VCaP (cell line): ENCODE data around the gene ZNF19.

Experiments used
- H3K27ac ChIP-seq: fragments of 450-650 bp; 2 replicates; pipeline ENCODE4 v1.5.1; 2017
- TF ChIP-seq, protein P1 (sequence below): fragments of 450-650 bp; conservative IDR thresholded peaks from 2 replicates; pipeline ENCODE4 v1.5.1; 2017; ENCODE audit warnings: mild to moderate bottlenecking, moderate library complexity

The ZNF19 gene

DNA sequence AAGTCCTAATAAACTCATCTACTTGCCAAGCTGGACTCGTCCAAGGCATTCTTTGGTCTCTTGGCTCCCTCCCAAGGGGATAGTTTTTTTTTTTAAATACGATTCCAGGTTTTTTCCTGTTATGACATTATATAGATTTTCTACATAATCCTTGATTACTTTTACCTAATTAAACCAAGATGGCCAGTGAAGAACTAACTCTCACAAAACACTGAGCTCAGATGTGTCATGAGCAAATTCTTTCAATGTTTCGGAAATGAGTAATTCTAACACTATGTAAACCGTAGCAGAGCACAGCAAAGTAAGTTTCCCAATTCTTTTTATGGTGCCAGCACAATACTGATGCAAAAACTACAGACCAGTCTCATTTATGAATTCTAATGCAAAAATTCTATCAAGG, 28.9 kb downstream of the ZNF19 start:
- H3K27ac ChIP-seq = no peak overlapping the region

DNA sequence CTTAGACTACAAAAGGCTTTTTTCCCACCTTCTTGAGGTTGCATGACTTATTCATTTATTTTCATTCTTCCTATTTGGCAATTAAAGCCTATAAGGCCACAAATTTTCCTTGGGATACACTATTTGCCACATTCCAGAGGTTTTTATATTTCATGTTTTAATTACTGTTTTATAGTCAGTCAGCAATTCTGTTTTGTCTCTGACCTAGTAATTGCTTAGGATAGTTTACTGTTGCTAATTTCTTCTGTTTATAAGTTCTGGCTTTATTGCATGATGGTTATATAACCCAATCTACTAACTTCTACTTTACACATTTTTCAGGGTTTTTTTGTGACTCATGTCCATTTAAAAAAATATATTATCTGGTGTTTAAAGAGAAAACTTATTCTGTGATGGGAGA, 29.6 kb downstream of the ZNF19 start:
- no peak overlapping the region for H3K27ac ChIP-seq
- TF ChIP-seq, protein P1, sequence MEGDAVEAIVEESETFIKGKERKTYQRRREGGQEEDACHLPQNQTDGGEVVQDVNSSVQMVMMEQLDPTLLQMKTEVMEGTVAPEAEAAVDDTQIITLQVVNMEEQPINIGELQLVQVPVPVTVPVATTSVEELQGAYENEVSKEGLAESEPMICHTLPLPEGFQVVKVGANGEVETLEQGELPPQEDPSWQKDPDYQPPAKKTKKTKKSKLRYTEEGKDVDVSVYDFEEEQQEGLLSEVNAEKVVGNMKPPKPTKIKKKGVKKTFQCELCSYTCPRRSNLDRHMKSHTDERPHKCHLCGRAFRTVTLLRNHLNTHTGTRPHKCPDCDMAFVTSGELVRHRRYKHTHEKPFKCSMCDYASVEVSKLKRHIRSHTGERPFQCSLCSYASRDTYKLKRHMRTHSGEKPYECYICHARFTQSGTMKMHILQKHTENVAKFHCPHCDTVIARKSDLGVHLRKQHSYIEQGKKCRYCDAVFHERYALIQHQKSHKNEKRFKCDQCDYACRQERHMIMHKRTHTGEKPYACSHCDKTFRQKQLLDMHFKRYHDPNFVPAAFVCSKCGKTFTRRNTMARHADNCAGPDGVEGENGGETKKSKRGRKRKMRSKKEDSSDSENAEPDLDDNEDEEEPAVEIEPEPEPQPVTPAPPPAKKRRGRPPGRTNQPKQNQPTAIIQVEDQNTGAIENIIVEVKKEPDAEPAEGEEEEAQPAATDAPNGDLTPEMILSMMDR = no peak

More for the DNA sequence above, 28.9 kb downstream of the ZNF19 start:
- TF ChIP-seq, protein P1 = no peak

DNA sequence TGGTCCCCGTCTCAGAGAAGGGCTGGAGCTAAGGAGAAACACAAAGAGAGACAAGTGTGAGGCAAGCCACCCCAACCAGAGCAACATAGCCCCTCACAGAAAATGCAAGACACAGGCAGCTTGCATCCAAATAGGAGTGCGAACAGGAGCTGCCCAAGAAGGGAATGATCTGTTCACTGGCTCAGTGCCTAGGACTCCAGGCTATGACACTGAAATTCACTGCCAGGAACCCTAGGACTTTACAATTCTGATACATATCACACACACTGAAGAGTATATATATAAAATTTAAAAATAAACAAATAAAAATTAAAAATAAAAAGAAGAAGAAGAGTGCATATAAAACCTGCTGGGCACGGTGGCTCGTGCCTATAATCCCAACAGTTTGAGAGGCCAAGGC, 32.3 kb downstream of the ZNF19 start:
- TF ChIP-seq, protein P1 = no peak
- peak overlapping the region; percentile 38 for H3K27ac ChIP-seq

DNA sequence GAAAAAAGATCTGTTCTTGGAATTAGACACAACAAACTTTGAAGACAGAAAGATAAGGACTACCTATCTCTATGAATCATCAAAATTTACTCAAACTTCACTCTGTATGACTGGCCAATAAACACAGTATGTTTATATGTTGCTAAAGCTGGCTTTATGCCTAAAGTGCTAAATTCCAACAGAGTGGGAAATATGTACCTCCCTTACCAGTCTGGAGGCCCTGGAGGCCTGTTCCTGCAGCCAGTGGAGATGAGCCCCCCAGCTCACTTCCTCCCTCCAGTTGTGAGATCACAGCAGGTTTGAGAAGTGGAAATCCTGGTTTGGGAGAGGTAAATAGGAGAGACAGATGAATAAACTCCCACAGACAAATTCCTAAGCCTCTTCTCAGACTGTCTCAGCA, 36.1 kb downstream of the ZNF19 start:
- no peak overlapping the region for H3K27ac ChIP-seq
- TF ChIP-seq, protein P1 = no peak

DNA sequence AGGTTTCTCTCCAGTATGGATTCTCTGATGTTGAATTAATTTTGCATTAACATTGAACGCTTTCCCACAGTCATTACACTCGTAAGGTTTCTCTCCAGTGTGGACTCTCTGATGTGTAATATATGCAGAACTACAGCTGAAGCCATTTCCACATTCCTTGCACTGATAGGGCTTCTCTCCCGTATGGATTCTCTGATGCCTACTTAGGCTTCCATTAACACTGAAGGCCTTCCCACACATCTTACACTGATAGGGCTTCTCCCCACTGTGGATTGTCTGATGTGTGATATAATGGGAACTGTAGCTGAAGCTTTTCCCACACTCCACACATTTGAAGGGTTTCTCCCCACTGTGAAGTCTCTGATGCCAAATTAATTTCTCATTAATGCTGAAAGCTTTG, 40.1 kb downstream of the ZNF19 start:
- TF ChIP-seq, protein P1 = no peak
- no peak overlapping the region for H3K27ac ChIP-seq

DNA sequence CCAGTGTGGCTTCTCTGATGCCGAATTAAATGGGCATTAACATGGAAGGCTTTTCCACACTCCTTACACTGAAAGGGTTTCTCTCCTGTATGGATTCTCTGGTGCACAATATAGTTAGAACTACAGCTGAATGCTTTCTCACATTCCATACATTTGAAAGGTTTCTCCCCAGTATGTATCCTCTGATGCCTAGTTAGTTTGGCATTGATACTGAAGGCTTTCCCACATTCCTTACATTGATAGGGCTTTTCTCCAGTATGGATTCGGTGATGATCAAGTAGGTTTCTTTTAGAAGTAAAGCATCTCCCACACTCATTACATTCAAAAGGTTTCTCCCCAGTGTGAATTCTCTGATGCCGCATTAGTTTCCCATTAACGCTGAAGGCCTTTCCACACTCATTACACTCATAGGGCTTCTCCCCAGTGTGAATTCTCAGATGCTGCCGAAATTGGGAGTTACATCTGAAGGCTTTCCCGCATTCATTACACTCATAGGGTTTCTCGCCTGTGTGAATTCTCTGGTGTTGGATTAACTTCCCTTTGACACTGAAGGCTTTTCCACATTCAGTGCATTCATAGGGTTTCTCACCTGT, 40.8 kb downstream of the ZNF19 start:
- H3K27ac ChIP-seq = no peak overlapping the region
- TF ChIP-seq, protein P1 = no peak

DNA sequence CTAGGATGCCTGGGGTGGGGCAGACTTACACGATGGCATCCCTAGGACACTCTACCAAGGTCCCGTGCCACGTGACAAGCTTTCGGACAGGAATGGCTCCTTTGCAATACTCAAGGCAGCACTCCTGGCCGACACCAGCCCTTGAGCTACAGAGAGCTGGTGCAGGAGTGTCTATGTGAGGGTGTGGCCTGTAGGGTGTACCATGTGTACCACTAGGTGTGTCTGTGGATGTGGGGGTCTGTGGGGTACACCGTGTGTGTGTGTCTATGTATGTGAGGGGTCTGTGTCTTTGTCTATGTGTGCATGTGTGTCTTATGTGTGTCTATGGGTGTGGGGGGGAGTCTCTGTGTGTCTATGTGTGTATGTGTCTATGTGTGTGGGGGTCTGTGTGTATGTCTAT, 45.4 kb downstream of the ZNF19 start:
- TF ChIP-seq, protein P1 = no peak
- H3K27ac ChIP-seq = no peak overlapping the region
